Ovary (tissue), 3 donors: Measurements from ENCODE around the gene CAMTA1.

Experiments
- EP300 ChIP-seq: sonication (generic); formaldehyde crosslinking; IDR thresholded peaks from one replicate; pipeline ENCODE4 v1.6.1; 2017; ENCODE audit warnings: antibody characterized with exemption
- POLR2A ChIP-seq: fragments of 450-650 bp; IDR thresholded peaks from one replicate; pipeline ENCODE4 v1.6.1; 2017; ENCODE audit warnings: antibody characterized with exemption, mild to moderate bottlenecking, moderate library complexity
- TF ChIP-seq, protein P1 (sequence below), 3 donors: fragments of 450-650 bp in 2 of 3; fragments of 200-600 bp in 1 of 3; IDR thresholded peaks; one replicate each; pipeline versions ENCODE4 v1.5.1 to v1.8.0; 2016 to 2022; ENCODE audit warnings: antibody characterized with exemption in 3 of 3, mild to moderate bottlenecking in 1 of 3
- donor health status: DM: no; HTN: no; CAD: no.

DNA sequence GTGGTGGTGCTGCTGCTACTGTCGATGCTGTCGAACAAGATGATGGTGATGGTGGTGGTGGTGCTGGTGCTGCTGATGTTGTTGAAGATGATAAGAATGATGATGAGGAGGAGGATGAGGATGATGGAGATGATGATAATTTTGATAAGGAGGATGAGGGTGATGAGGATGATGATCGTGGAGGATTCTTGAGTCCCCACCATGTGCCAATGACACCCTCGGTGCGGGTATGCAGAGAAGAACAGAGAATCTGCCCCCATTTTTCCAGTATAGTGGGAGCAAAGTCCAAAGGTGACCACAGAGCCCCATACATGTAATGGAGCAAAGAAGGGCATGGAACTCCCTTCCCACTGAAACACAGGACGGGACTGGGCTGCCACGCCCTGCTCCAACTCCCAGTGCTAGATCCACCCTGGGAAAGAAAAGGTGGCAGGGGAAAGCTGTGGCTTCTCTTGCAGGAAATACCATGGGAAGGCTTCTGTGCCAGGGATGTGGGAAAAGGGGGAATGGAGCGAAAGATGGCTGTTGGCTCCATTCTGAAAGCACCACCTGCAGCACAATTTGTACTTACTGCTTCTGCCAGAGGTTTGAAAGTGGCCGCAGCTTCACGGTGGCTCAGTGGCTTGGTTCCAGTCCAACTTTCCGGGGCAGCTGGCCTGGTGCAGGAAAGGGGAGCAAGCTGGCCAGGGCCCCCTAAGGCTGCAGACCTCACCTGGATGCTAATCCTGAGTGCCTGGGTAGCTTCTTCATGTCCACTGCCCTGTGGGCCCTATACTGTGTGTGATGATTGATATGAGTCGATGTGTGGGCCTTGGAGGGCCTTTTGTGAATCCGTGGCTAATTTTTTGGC lies 598.6 kb downstream of the CAMTA1 start:
- TF ChIP-seq EP300 (no peak), POLR2A (no peak)
- TF ChIP-seq, protein P1, sequence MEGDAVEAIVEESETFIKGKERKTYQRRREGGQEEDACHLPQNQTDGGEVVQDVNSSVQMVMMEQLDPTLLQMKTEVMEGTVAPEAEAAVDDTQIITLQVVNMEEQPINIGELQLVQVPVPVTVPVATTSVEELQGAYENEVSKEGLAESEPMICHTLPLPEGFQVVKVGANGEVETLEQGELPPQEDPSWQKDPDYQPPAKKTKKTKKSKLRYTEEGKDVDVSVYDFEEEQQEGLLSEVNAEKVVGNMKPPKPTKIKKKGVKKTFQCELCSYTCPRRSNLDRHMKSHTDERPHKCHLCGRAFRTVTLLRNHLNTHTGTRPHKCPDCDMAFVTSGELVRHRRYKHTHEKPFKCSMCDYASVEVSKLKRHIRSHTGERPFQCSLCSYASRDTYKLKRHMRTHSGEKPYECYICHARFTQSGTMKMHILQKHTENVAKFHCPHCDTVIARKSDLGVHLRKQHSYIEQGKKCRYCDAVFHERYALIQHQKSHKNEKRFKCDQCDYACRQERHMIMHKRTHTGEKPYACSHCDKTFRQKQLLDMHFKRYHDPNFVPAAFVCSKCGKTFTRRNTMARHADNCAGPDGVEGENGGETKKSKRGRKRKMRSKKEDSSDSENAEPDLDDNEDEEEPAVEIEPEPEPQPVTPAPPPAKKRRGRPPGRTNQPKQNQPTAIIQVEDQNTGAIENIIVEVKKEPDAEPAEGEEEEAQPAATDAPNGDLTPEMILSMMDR (IDR thresholded peaks at IDR 0.05), result no peak
